Natural killer cell treated with Interleukin-12 subunit alpha and Interleukin-12 subunit beta and Interleukin-15 and Interleukin-18, amount 100 ng/mL, for 72 hours (primary cell): ENCODE measurements around the gene FDX2. TPM values are rescaled to one million over a fixed set of nuclear protein-coding genes. Genes with fewer than 3 reads are reported as not detected.
"Not testable (repeated sequence)": the region's sequence is repeated elsewhere in the genome, so short reads cannot be mapped to it uniquely, and the experiment has no call there.

ENCODE experiments used
- ATAC-seq, 2 donors: fragments of 150-1000 bp; cut with Tn5 transposase in 1 of 2; sonication (Bioruptor Pico), chemical (Tn5 transposase) in 1 of 2; 2 replicates each; pipeline ENCODE4 v1.10.0; 2021
- DNase-seq: peaks from one replicate; pipeline ENCODE4 v3.0.0; 2022; ENCODE audit warnings: low spot score
- H3K27ac Mint-ChIP-seq, 2 donors: 1 replicate in 1 of 2; 2 replicates in 1 of 2; pipeline ENCODE4 v1.8.0; 2022; ENCODE audit warnings: mixed read lengths in 2 of 2, mild to moderate bottlenecking in 1 of 2, moderate library complexity in 1 of 2
- H3K27me3 Mint-ChIP-seq, 2 donors: 1 replicate in 1 of 2; 2 replicates in 1 of 2; pipeline ENCODE4 v1.8.0; 2022; ENCODE audit warnings: mixed read lengths in 2 of 2
- H3K36me3 Mint-ChIP-seq: one replicate; pipeline ENCODE4 v1.8.0; 2022; ENCODE audit warnings: mixed read lengths
- H3K4me1 Mint-ChIP-seq, 2 donors: 1 replicate in 1 of 2; 2 replicates in 1 of 2; pipeline ENCODE4 v1.8.0; 2022; ENCODE audit warnings: low read depth in 2 of 2, mixed read lengths in 2 of 2, mild to moderate bottlenecking in 1 of 2
- H3K4me3 Mint-ChIP-seq: one replicate; pipeline ENCODE4 v1.8.0; 2022; ENCODE audit warnings: mixed read lengths
- H3K9me3 Mint-ChIP-seq: 2 replicates; pipeline ENCODE4 v1.8.0; 2022; ENCODE audit warnings: mixed read lengths
- total RNA-seq, 2 donors: library from RNA; stranded (reverse); gene quantifications; one replicate each; pipeline ENCODE4 v1.2.3, GENCODE V29; 2022

Gene FDX2
- total RNA-seq, 2 donors from 2014 or later = 11.4 to 26.4 TPM

DNA sequence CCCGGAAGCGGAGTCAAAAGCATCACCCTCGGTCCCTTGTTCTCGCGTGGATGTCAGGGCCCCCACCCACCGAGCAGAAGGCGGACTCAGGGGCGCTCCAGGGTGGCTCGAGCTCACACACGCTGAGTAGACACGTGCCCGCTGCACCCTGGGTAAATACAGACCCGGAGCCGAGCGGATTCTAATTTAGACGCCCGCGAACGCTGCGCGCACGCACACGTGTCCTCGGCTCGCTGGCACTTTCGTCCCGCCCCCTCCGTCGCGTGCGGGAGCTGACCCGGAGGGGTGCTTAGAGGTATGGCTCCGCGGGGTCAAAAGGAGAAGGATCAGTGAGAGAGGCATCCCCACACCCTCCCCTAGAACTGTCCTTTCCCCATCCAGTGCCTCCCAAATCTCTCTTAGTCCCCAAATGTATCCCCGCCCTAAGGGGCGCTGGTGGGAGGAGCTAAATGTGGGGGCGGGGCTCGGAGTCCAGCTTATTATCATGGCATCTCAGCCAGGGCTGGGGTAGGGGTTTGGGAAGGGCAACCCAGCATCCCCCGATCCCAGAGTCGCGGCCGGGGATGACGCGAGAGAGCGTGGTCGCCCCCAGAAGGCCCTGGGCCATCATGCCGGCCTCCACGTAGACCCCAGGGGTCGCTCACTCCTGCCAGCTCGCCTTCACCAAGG is 26.5 kb downstream of the FDX2 start:
- peak; percentile 4 to 57 for ATAC-seq
- H3K36me3 Mint-ChIP-seq = peaks cover 12% of the 10 kb centered on the region
- H3K27ac Mint-ChIP-seq = no peak overlapping the region
- H3K4me3 Mint-ChIP-seq = peak overlapping the region; percentile 87
- peaks cover 15 to 17% of the 10 kb centered on the region in 2 donors for H3K27me3 Mint-ChIP-seq
- H3K9me3 Mint-ChIP-seq = no peaks in the 10 kb centered on the region
- peak; percentile 67 for DNase-seq
- peaks cover 58 to 66% of the 10 kb centered on the region in 2 donors for H3K4me1 Mint-ChIP-seq

DNA sequence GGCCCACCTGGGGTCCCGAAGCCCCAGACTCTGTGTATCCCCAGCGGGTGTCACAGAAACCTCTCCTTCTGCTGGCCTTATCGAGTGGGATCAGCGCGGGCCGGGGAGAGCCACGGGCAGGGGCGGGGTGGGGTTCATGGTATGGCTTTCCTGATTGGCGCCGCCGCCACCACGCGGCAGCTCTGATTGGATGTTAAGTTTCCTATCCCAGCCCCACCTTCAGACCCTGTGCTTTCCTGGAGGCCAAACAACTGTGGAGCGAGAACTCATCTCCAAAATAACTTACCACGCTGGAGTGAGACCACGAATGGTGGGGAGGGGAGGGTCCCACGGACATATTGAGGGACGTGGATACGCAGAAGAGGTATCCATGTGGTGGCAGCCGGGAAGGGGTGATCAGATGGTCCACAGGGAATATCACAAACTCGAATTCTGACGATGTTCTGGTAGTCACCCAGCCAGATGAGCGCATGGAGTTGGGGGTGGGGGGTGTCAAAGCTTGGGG is 27.1 kb downstream of the FDX2 start:
- DNase-seq = no peak
- Mint-ChIP-seq H3K27ac (no peak overlapping the region), H3K9me3 (no peaks in the 10 kb centered on the region), H3K4me1 (peaks cover 58 to 69% of the 10 kb centered on the region in 2 donors), H3K4me3 (peak overlapping the region; percentile 87), H3K36me3 (peaks cover 12% of the 10 kb centered on the region), H3K27me3 (peaks cover 15 to 17% of the 10 kb centered on the region in 2 donors)
- ATAC-seq = peak; percentile 4 to 24

DNA sequence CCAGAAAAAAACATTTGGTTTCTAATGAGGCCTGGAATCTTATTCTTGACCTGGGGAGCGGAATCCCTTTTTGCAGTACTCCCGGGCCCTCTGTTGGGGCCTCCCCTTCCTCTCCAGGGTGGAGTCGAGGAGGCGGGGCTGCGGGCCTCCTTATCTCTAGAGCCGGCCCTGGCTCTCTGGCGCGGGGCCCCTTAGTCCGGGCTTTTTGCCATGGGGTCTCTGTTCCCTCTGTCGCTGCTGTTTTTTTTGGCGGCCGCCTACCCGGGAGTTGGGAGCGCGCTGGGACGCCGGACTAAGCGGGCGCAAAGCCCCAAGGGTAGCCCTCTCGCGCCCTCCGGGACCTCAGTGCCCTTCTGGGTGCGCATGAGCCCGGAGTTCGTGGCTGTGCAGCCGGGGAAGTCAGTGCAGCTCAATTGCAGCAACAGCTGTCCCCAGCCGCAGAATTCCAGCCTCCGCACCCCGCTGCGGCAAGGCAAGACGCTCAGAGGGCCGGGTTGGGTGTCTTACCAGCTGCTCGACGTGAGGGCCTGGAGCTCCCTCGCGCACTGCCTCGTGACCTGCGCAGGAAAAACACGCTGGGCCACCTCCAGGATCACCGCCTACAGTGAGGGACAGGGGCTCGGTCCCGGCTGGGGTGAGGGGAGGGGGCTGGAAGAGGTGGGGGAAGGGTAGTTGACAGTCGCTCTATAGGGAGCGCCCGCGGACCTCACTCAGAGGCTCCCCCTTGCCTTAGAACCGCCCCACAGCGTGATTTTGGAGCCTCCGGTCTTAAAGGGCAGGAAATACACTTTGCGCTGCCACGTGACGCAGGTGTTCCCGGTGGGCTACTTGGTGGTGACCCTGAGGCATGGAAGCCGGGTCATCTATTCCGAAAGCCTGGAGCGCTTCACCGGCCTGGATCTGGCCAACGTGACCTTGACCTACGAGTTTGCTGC is 28.7 kb downstream of the FDX2 start, which contains the start of gene ICAM4:
TSS of gene ICAM4 (plus strand) at position 153 of the 935 bp plus-strand sequence. CDS start at position 211, 58 bp downstream.
- H3K9me3 Mint-ChIP-seq = no peaks in the 10 kb centered on the region
- peak within 1 kb of the TSS in 1 of 2 donors; percentile 17 for H3K27ac Mint-ChIP-seq
- DNase-seq = peak; percentile 60
- peaks cover 8 to 9% of the 10 kb centered on the region in 2 donors for H3K27me3 Mint-ChIP-seq
- ATAC-seq = no peak
- H3K4me3 Mint-ChIP-seq = peak within 1 kb of the TSS; percentile 56
- peaks cover 44 to 65% of the 10 kb centered on the region in 2 donors for H3K4me1 Mint-ChIP-seq
- peaks cover 12% of the 10 kb centered on the region for H3K36me3 Mint-ChIP-seq

DNA sequence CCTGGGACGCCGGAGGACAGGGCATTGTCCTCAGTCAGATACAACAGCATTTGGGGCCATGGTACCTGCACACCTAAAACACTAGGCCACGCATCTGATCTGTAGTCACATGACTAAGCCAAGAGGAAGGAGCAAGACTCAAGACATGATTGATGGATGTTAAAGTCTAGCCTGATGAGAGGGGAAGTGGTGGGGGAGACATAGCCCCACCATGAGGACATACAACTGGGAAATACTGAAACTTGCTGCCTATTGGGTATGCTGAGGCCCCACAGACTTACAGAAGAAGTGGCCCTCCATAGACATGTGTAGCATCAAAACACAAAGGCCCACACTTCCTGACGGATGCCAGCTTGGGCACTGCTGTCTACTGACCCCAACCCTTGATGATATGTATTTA is 30.4 kb downstream of the FDX2 start:
- H3K27ac Mint-ChIP-seq = peak overlapping the region in 1 of 2 donors; percentile 26
- peaks cover 29 to 49% of the 10 kb centered on the region in 2 donors for H3K4me1 Mint-ChIP-seq
- no peaks in the 10 kb centered on the region for H3K9me3 Mint-ChIP-seq
- no peak for ATAC-seq
- peaks cover 3 to 4% of the 10 kb centered on the region in 2 donors for H3K27me3 Mint-ChIP-seq
- H3K36me3 Mint-ChIP-seq = peaks cover 12% of the 10 kb centered on the region
- no peak for DNase-seq
- peak overlapping the region; percentile 24 for H3K4me3 Mint-ChIP-seq

DNA sequence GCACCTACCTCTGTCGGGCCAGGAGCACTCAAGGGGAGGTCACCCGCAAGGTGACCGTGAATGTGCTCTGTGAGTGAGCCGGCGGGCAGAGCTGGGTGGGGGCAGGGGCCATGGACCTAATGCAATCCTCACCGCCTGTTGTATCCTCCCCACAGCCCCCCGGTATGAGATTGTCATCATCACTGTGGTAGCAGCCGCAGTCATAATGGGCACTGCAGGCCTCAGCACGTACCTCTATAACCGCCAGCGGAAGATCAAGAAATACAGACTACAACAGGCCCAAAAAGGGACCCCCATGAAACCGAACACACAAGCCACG is 30.9 kb downstream of the FDX2 start:
- Mint-ChIP-seq H3K9me3 (no peaks in the 10 kb centered on the region), H3K4me3 (peak overlapping the region; percentile 24), H3K27ac (peak overlapping the region in 1 of 2 donors; percentile 26), H3K27me3 (no peaks in the 10 kb centered on the region), H3K36me3 (peaks cover 14% of the 10 kb centered on the region), H3K4me1 (peaks cover 27 to 47% of the 10 kb centered on the region in 2 donors)
- DNase-seq (no peak), ATAC-seq (no peak)

DNA sequence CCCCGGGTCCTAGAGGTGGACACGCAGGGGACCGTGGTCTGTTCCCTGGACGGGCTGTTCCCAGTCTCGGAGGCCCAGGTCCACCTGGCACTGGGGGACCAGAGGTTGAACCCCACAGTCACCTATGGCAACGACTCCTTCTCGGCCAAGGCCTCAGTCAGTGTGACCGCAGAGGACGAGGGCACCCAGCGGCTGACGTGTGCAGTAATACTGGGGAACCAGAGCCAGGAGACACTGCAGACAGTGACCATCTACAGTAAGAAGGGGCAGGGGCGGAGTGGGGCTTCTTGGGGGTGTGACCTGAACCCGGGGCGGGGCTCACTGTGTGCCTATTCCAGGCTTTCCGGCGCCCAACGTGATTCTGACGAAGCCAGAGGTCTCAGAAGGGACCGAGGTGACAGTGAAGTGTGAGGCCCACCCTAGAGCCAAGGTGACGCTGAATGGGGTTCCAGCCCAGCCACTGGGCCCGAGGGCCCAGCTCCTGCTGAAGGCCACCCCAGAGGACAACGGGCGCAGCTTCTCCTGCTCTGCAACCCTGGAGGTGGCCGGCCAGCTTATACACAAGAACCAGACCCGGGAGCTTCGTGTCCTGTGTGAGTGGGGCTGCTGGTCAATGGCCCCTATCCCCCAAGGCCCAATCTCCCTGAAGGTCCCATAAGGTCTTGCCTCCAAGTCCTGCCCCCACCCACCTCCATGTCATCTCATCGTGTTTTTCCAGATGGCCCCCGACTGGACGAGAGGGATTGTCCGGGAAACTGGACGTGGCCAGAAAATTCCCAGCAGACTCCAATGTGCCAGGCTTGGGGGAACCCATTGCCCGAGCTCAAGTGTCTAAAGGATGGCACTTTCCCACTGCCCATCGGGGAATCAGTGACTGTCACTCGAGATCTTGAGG is 31.5 kb downstream of the FDX2 start:
- H3K27me3 Mint-ChIP-seq = no peaks in the 10 kb centered on the region
- no peaks in the 10 kb centered on the region for H3K9me3 Mint-ChIP-seq
- ATAC-seq (no peak), DNase-seq (no peak)
- peaks cover 33 to 52% of the 10 kb centered on the region in 2 donors for H3K4me1 Mint-ChIP-seq
- H3K27ac Mint-ChIP-seq = no peak overlapping the region
- H3K4me3 Mint-ChIP-seq = no peak overlapping the region
- H3K36me3 Mint-ChIP-seq = peaks cover 18% of the 10 kb centered on the region

DNA sequence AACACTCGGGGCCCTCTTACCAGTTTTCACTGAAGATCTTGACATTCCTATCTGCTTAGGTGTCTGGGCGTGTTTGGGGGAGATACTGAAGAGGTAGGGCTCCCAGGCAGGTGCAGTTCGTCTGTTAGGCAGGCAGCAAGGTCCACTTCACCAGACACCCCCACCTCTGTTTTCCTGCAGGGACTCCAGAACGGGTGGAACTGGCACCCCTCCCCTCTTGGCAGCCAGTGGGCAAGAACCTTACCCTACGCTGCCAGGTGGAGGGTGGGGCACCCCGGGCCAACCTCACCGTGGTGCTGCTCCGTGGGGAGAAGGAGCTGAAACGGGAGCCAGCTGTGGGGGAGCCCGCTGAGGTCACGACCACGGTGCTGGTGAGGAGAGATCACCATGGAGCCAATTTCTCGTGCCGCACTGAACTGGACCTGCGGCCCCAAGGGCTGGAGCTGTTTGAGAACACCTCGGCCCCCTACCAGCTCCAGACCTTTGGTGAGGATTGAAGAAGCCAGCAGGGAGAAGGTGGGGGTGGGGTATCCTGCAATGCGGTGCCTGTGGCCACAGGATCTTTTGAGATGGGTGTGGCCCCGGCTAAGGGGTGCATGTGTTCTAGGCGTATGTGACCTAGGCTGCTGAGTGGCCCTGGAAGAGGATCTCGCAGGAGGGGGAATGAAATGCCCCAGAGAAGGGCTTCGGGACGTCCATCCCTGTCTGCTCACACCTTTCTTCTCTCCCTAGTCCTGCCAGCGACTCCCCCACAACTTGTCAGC is 32.3 kb downstream of the FDX2 start:
- Mint-ChIP-seq H3K27me3 (no peaks in the 10 kb centered on the region), H3K27ac (no peak overlapping the region), H3K36me3 (peaks cover 23% of the 10 kb centered on the region), H3K9me3 (no peaks in the 10 kb centered on the region), H3K4me1 (peaks cover 34 to 53% of the 10 kb centered on the region in 2 donors), H3K4me3 (no peak overlapping the region)
- ATAC-seq (no peak), DNase-seq (no peak)

DNA sequence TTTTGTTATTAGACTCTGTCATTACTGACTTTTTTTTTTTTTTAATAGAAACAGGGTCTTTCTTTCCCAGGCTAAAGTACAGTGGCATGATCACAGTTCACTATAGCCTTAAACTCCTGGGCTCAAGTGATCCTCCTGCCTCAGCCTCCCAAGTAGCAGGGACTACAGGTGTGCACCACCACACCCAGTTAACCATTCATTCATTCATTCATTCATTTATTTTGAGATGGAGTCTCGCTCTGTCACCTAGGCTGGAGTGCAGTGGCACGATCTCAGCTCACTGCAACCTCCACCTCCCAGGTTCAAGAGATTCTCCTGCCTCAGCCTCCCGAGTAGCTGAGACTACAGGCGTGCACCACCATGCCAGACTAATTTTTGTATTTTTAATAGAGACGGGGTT is 33.8 kb downstream of the FDX2 start:
- not testable (repeated sequence) for H3K9me3 Mint-ChIP-seq, H3K4me3 Mint-ChIP-seq, ATAC-seq, H3K27me3 Mint-ChIP-seq, H3K27ac Mint-ChIP-seq, DNase-seq
- H3K36me3 Mint-ChIP-seq = peaks cover 30% of the 10 kb centered on the region
- H3K4me1 Mint-ChIP-seq = peaks cover 39 to 54% of the 10 kb centered on the region in 2 donors

DNA sequence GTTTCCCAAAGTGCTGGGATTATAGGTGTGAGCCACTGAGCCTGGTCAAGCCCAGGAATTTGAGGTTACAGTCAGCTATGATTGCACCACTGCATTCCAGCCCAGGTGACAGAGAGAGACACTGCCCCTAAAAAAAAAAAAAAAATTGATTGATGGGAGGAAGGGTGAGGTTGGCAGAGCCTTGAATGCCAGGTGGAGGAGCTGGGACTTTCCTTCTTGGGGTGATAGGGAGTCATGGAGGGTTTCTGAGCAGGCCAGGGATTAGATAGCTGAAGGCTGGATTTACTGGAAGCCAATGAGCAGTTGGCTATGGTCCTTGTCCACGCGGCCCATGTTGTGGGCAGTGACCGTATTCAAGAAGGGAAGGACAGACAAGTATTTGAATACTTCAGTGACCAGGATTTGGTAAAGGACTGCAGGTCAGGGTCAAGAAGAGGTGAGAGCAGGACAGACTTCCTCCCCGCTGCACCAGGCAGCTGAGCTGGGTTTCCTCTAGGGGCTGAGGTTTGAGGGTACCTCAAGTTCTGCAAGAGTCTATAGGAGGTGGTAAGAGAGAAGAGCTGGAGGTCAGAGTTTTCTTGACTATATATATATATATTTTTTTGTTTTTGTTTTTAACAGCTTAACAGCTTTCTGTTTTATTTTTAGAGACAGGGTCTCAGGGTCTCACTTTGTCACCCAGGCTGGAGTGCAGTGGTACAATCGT is 35.9 kb downstream of the FDX2 start:
- H3K27ac Mint-ChIP-seq = peak overlapping the region; percentile 77 to 82
- peak in 1 of 2 donors; percentile 55 for ATAC-seq
- no peak for DNase-seq
- peaks cover 21% of the 10 kb centered on the region for H3K36me3 Mint-ChIP-seq
- H3K27me3 Mint-ChIP-seq = no peaks in the 10 kb centered on the region
- peaks cover 24 to 43% of the 10 kb centered on the region in 2 donors for H3K4me1 Mint-ChIP-seq
- peak overlapping the region; percentile 58 for H3K4me3 Mint-ChIP-seq
- no peaks in the 10 kb centered on the region for H3K9me3 Mint-ChIP-seq

DNA sequence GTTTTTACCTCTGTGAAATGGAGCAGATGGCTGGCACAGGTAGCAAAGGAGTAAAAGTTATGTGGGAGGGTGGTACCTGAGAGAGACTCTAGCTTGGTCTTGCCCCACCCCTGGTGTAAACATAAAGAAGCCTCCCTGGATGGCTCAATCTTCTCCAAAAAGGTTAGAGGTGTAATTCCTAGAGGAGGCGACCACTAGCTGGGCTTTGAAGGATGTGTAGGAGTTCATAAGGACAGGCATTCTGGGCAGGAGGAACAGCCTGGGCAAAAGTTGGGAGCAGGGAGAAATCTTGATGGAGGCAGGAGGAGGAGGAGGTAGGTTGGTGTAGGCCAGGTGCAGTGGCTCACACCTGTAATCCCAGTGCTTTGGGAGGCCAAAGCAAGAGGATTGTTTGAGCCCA is 36.9 kb downstream of the FDX2 start:
- H3K36me3 Mint-ChIP-seq = peaks cover 28% of the 10 kb centered on the region
- no peaks in the 10 kb centered on the region for H3K27me3 Mint-ChIP-seq
- peak overlapping the region; percentile 77 to 82 for H3K27ac Mint-ChIP-seq
- peak overlapping the region; percentile 68 for H3K4me3 Mint-ChIP-seq
- H3K4me1 Mint-ChIP-seq = peaks cover 31 to 45% of the 10 kb centered on the region in 2 donors
- ATAC-seq (no peak), DNase-seq (no peak)
- no peaks in the 10 kb centered on the region for H3K9me3 Mint-ChIP-seq

DNA sequence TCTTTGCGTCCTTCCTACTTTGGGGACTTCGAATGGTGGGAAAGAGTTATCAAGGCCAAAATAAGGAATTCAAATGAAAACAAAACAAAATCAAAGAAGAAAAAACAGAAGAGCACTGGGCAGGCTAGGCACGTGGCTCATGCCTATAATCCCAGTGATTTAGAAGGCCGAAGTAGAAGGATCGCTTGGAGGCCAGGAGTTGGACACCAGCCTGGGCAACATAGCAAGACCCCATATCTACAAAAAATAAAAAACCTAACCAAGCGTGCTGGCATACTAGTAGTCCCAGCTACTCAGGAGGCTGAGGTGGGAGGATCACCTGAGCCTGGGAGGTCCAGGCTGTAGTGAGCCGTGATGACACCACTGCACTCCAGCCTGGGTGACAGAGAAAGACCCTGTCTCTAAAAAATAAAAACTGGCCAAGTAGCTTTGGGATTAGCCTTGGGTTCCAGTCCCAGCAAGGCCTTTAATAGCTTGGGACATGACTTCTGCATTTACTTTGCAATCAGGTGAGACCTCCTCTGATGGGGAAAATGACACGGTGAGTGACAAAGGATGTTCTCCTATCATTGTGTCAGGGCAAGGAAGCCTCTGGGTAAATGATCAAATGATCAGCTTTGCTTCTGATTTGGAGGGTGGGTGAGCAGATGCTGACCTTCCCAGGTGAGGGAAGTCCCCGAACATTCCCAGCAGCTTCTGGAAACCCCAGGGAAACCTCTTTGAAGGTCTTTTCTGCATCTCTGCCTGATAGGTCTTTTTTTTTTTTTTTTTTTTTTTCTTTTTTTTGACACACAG is 37.8 kb downstream of the FDX2 start:
- Mint-ChIP-seq H3K4me3 (peak overlapping the region; percentile 58), H3K4me1 (peaks cover 33 to 40% of the 10 kb centered on the region in 2 donors), H3K27ac (peak overlapping the region; percentile 31 to 82), H3K27me3 (no peaks in the 10 kb centered on the region), H3K36me3 (peaks cover 31% of the 10 kb centered on the region), H3K9me3 (no peaks in the 10 kb centered on the region)
- peak in 1 of 2 donors; percentile 57 for ATAC-seq
- DNase-seq = peak; percentile 58
